Mononuclear cell (primary cell): ENCODE data around the gene CBX4. TPM values are rescaled to one million over a fixed set of nuclear protein-coding genes. Genes with fewer than 3 reads are reported as not detected.
"Not testable (repeated sequence)": the region's sequence is repeated elsewhere in the genome, so short reads cannot be mapped to it uniquely, and the experiment has no call there.

Source experiments
- H3K27me3 ChIP-seq: 2 replicates; pipeline ENCODE4 v1.6.0; 2011; ENCODE audit warnings: low read length, control low read depth; ENCODE audit not compliant: insufficient read depth
- H3K4me1 ChIP-seq: 2 replicates; pipeline ENCODE4 v1.5.1; 2011; ENCODE audit warnings: mild to moderate bottlenecking, low read length, control low read depth; ENCODE audit not compliant: insufficient read depth
- H3K4me3 ChIP-seq: 2 replicates; pipeline ENCODE4 v1.5.1; 2011; ENCODE audit warnings: mild to moderate bottlenecking, low read length, moderate library complexity
- H3K9me3 ChIP-seq: 2 replicates; pipeline ENCODE4 v1.5.1; 2011; ENCODE audit warnings: low read depth, mild to moderate bottlenecking, control low read depth, low read length
- total RNA-seq: library from RNA; depleted of rRNA; stranded (reverse); fragments of >200 nt; gene quantifications from one replicate; pipeline ENCODE4 v1.2.3, GENCODE V29; 2012

The CBX4 gene
- total RNA-seq, 1 donor = 77.2 TPM

DNA sequence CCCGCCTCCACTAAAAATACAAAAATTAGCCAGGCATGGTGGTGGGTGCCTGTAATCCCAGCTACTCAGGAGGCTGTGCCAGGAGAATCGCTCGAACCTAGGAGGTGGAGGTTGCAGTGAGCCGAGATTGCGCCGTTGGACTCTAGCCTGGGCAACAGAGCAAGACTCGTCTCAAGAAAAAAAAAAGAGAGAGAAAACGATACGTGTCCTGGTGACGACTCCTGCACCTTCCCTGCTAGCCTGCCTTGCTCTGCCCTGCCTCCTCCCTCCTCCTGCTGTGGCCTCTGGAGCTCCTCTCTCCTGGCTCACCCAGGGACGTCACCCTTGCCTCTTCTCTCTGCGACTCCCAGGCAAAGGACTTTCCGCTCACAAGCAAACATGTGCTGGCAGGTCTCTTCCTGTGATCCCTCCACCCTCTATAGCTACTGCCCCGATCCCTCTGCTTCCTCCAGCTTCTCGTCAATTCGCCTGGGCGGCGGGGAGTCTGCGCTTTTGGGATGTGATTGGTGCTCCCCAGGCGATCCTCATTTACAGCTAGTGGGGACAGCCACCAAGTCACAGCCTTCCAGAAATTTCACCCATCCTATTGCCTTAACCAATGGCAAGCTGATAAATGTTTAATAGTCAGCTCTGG is 25.5 kb upstream of the CBX4 start:
- Histone ChIP-seq H3K4me3 (no peak overlapping the region), H3K27me3 (no peaks in the 10 kb centered on the region), H3K9me3 (no peaks in the 10 kb centered on the region), H3K4me1 (no peaks in the 10 kb centered on the region)

GRCh38 chr17:79864147-79864546 is 24.9 kb upstream of the CBX4 start:
- H3K4me1 ChIP-seq = no peaks in the 10 kb centered on the region
- H3K4me3 ChIP-seq = no peak overlapping the region
- H3K9me3 ChIP-seq = no peaks in the 10 kb centered on the region
- no peaks in the 10 kb centered on the region for H3K27me3 ChIP-seq

DNA sequence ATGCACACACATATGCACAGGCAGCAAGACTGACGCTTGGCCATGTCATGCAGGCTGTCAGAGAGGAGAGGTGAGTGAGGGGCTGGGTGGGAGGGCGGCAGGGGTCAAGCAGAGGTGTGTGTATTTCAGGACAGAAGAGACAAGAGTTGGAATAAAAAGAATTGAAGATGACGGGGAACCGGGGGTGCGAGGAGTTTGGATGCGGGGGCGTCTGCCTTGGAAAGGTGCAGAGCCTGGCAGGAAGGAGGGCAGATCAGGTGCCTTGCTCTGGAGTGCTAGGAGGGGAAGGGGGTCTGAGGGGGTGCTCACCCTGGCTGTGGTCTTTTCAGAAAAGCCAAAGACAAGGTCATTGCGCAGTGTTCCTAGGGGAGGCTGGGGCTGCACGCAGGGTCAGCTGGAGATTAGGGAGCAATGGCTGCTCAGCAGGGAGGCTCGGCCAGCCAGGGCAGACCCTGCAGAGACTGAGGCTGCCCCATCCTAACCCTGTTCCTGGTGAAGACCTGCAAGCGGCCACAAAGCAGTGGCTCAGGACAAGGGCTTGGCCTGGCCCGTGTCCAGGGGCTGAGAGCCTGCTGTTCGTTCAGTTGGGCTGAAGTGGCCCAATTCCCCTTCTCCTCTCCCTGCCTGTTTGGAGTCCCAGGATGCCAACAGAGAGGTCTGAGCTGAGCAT is 23.7 kb upstream of the CBX4 start:
- Histone ChIP-seq H3K27me3 (no peaks in the 10 kb centered on the region), H3K9me3 (no peaks in the 10 kb centered on the region)

GRCh38 chr17:79862238-79862637 is 23.0 kb upstream of the CBX4 start:
- H3K9me3 ChIP-seq = no peaks in the 10 kb centered on the region
- no peaks in the 10 kb centered on the region for H3K27me3 ChIP-seq
- H3K4me3 ChIP-seq = no peak overlapping the region
- no peaks in the 10 kb centered on the region for H3K4me1 ChIP-seq

More for the DNA sequence above, 23.7 kb upstream of the CBX4 start:
- no peaks in the 10 kb centered on the region for H3K4me1 ChIP-seq
- H3K4me3 ChIP-seq = no peak overlapping the region

GRCh38 chr17:79861413-79862216 is 22.4 kb upstream of the CBX4 start:
- H3K4me3 ChIP-seq = no peak overlapping the region
- H3K27me3 ChIP-seq = no peaks in the 10 kb centered on the region
- no peaks in the 10 kb centered on the region for H3K4me1 ChIP-seq

DNA sequence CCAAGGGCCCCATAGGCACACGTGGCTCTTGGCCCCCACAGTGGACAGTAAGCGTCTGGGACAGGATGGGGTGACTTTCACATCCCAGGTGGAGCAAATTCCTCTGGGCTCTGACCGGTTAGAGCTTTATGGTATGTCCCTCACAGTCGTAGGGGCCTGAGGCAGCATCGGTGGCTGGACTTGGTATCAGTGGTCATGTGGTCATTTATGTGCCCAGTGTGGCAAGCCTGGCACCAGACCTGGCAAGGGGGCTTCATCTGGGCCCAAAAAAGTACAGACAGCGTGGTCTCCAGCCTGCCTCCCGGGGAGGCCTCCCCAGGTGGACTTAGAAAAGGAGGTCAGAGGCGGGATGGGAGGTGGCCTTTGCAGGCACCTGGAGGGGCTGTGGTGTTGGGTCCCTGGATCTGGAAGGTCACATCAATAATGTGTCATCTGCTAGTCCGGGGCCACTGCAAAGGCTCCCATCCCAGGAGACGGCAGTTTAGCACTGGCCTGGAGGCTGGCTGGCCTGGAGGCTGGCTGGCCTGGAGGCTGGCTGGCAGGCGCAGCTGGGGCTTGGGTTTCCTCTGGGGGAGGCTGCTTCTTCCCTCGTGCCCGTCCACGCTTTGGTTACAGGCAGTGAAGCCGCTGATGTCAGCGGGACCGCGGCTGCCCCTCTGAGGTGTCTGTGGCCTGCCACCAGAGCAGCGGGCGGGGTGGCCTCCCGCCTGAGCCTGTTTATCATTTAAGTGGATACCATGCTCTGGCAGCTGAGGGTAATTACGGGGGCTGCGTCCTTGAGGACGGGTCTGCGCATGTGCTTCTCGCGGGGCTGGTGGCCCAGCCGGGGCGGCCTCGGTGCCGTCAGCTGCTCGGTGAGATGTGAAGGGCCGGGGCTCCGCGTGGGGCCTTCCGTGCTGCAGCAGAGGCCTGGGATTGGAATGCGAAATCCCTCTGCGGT is 20.7 kb upstream of the CBX4 start:
- Histone ChIP-seq H3K4me1 (no peaks in the 10 kb centered on the region), H3K27me3 (no peaks in the 10 kb centered on the region), H3K9me3 (no peaks in the 10 kb centered on the region), H3K4me3 (no peak overlapping the region)

More at GRCh38 chr17:79861413-79862216, 22.4 kb upstream of the CBX4 start:
- H3K9me3 ChIP-seq = no peaks in the 10 kb centered on the region

DNA sequence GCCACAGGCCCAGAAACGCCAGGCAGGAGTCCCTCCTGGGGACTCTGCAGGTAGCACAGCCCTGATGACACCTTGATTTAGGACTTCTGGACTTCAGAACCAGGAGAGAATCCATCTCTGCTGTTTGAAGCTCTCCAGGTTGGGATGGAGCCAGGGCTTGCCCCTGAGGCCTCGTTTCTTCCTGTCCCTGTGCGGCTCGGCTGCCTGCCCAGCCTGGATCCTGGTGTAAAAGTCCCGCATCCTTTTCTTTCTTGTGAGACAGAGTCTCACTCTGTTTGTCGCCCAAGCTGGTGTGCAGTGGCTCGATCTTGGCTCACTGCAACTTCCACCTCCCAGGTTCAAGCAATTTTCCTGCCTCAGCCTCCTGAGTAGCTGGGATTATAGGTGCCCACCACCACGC is 17.9 kb upstream of the CBX4 start:
- H3K4me1 ChIP-seq = peaks cover 8% of the 10 kb centered on the region
- H3K4me3 ChIP-seq = no peak overlapping the region
- H3K27me3 ChIP-seq = no peaks in the 10 kb centered on the region
- no peaks in the 10 kb centered on the region for H3K9me3 ChIP-seq

- no peaks in the 10 kb centered on the region for H3K9me3 ChIP-seq
- peaks cover 8% of the 10 kb centered on the region for H3K4me1 ChIP-seq
- H3K27me3 ChIP-seq = no peaks in the 10 kb centered on the region
- no peak overlapping the region for H3K4me3 ChIP-seq
Observed at GRCh38 chr17:79855331-79856124, 16.3 kb upstream of the CBX4 start.

DNA sequence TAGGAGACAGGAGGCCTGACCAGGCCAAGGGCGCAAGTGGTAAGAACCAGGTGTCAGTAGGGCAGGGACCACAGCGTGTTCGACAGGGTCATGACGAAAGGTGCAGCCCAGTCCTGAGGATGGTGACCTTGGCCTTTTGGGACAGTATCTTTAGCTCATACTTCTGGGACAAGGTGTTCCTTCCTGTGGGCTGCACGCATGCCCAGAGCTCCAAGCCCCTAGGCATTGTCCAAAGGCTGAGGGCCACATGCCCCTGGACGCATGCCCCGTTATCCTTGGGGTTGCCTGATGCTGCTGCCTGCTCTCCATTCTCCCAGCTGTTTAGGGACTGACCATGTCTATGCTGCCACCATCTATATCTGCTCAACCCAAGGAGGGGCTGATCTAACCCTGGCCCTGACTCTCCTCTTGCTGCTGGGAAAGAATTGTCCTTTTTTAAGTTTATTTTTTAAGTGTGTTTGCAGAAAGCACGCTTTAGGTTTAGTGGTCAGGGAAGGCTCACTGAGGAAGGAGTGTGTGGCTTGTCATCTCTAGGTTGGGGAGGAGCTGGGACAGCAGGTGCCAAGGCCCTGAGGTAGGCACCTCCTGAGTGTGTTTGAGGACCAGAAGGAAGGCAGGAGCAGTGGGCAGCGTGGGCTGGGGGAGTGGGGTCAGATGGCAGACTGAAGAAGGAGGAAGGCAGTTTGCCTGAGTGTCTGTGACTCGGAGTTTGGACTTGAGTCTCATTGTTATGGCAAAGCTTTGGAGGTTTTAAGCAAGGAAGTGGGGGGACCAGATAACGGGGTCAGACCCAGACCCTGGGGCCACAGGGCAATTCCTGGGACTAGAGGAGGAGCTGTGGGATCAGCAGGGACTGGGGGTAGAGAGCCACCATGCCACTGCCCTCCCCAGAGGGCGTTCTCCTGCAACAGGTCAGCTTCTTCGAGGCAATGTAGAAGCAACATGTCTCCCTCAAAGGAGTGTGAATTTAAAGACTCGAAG is 15.1 kb upstream of the CBX4 start:
- H3K4me1 ChIP-seq = peaks cover 8% of the 10 kb centered on the region
- no peaks in the 10 kb centered on the region for H3K27me3 ChIP-seq
- no peaks in the 10 kb centered on the region for H3K9me3 ChIP-seq
- no peak overlapping the region for H3K4me3 ChIP-seq

GRCh38 chr17:79853168-79853567 is 13.9 kb upstream of the CBX4 start:
- H3K9me3 ChIP-seq, H3K4me1 ChIP-seq, H3K27me3 ChIP-seq, H3K4me3 ChIP-seq: not testable (repeated sequence)

- Histone ChIP-seq H3K4me3 (no peak overlapping the region), H3K27me3 (peaks cover 8% of the 10 kb centered on the region), H3K9me3 (no peaks in the 10 kb centered on the region), H3K4me1 (peaks cover 8% of the 10 kb centered on the region)
Observed at GRCh38 chr17:79852748-79853147, 13.5 kb upstream of the CBX4 start.

GRCh38 chr17:79851461-79851817 is 12.2 kb upstream of the CBX4 start:
- no peak overlapping the region for H3K4me3 ChIP-seq
- no peaks in the 10 kb centered on the region for H3K9me3 ChIP-seq
- H3K27me3 ChIP-seq = peaks cover 16% of the 10 kb centered on the region
- peaks cover 8% of the 10 kb centered on the region for H3K4me1 ChIP-seq
